ENCODE results near the gene IRF2.

The IRF2 gene

DNA sequence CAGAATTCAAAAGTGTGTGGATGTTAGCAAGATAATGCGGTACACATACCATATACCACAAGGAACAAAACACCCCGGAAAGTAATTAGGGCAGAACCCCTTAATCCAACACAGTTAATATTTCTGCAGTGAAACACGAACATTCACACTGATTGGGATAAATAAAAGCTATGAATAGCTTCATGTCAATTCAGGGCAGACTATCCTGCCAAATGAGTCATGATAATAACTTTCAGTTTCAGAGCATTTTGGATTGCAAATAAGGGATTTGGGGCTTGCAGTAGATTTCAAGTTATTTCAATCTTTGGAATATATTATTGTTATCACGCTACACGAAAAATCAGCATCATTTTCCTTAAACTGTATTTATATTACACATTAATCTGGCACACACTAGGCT lies 24.3 kb downstream of the IRF2 start:
- DNase-seq = no peak

DNA sequence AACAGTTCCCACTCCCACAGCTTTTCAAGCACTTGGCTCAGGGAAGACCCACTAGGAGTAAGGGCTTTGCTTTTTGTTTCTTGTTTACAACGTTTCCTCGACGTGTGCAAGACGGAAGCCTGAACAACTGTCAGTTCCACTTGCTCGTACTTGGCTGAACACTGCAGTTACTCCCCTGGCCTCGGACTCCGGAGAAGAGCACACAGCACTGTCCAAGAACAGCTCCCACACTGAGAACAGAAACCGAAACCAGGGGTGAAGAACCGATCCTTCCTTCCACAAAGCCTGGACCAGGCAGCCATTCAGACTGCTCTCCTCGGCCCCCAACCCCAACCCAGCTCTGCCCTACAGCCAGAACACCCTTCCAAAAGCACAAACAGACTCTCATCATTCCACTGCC lies 25.5 kb downstream of the IRF2 start:
- DNase-seq = peak; percentile 30

DNA sequence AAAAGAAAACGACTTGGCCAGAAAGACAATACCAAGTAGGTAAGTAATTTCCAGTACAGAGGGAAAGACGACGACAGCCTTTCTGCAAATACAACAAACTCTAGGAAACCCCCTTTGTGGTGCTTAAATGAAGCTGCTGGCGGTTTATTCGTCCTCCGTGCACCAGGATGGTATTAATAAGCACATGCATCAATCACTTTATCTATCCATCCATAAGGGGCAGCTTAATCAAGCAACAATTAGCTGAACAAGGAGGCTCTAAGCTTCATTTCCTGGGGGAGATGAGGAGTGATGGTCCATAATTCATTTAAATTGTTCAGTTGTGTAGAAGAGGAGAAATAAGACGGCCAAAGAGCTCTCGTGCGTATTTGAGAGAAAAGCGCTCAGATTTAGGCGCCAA lies 26.2 kb downstream of the IRF2 start:
- no peak for DNase-seq

DNA sequence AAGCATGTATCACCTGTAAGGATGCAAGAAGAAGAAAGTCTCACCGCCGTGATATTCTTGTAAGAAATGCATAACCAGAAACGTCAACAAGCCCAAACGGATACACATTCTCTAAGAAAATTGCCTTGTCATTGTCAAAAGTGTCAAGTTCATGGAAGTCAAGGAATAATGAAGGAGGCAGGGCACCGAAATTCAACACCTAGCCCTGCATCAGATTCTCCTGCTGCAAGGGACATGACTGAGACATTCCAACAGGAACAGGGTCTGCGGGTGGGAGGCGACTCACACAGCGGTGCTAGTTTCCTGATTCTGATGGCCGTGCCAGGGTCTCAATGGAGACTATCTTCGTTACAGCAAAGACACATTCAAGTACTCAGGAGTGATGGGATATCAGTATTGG lies 26.7 kb downstream of the IRF2 start:
- DNase-seq = no peak

DNA sequence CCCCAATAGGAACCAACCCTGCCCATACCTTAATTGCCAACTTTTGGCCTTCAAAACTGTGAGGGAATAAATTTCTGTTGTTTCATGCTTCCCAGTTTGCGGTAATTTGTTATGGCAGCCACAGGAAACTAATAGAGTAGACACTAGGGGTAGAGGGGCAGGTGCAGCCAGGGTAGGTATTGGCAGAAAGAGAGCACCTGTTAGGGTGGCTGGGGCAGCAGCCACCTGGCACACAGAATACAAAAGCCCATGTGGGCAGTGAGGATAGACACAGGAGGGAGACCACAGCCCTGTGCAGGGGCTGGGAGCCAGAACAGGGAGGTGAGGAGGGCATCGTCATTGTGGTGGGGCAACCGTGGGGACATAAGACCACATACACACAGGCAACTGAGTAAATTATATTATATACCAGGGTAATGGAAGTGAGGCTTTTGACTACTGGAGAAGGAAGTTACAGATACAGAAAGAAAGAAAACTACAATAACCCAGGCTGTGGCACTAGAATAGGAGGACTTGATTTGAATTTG lies 28.2 kb downstream of the IRF2 start:
- DNase-seq = no peak

DNA sequence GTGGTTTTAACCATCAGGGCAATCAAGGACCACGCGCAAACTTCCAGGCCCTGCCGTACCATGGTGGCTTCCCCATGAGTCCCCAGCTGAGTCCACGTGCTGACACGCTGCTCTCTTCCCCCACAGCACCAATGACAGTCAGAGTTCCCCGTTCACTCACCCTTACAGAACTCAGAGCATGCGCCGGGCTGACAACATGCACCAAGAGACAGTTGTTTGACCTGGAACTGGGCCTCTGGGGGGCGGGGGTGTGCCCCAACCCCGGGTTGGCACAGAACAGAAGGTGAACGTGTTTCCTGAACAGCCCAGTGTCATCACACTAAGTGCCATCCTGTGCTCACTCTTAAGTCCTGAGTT lies 29.4 kb downstream of the IRF2 start:
- DNase-seq = peak; percentile 30

DNA sequence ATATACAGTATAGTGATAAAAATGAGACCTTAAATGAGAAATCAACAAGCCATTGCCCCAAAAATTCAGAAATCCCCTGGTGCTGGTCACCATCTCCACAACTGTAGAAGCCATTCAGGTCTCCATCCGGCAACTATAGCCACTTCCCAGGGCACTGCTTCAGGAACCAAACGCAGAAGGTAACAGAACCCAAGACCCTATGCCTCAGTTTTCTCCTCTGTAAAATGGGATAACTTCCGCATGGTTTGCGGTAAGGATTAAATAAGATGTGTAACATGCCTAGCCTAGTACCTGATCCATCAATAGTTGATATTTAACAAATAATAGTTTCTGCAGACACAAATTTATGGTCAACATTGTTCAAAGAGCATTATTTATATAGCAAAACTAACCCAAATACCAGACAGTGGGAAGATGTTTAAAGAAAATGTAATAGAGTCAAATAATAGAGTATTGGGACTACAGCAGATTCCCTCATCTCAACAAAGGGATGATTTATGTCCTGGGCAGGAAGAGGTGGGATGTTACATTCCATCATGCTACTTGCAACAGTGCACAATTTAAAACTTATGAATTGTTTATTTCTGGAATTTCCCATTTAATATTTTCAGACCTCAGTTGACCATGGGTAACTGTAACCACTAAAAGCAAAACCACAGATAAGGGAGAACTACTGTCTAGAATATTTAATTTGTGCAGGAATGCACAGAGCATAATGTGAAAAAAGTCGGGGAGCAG lies 30.0 kb downstream of the IRF2 start:
- no peak for DNase-seq

DNA sequence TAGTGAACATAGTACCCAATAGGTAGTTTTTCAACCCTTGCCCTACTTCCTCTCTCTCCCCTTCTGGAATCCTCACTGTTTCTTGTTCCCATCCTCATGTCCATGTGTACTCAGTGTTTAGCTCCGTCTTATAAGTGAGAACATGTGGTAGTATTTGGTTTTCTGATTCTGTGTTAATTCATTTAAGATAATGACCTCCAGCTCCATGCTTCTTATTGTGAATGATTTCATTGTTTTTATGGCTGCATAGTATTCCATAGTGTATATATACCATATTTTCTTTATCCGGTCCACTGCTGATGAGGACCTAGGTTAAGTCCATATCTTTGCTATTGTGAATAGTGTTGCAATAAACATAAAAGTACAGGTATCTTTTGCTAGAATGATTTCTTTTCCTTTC lies 31.0 kb downstream of the IRF2 start:
- no peak for DNase-seq

DNA sequence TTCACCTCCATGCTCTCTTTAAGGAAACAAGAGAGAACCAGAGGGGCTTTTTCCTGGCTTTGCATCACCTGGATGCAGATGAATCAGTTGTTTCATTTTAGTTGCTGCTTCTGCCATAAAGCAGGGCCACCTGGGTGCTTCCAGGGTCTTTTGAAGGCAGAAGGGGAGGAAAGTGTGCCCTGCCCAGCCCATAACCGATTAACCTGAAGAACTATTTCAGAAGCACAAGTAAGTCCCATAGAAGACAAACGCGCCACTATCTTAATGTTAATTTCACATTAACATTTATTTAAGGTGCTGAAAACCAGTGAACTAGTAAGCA lies 32.1 kb downstream of the IRF2 start:
- DNase-seq = no peak

DNA sequence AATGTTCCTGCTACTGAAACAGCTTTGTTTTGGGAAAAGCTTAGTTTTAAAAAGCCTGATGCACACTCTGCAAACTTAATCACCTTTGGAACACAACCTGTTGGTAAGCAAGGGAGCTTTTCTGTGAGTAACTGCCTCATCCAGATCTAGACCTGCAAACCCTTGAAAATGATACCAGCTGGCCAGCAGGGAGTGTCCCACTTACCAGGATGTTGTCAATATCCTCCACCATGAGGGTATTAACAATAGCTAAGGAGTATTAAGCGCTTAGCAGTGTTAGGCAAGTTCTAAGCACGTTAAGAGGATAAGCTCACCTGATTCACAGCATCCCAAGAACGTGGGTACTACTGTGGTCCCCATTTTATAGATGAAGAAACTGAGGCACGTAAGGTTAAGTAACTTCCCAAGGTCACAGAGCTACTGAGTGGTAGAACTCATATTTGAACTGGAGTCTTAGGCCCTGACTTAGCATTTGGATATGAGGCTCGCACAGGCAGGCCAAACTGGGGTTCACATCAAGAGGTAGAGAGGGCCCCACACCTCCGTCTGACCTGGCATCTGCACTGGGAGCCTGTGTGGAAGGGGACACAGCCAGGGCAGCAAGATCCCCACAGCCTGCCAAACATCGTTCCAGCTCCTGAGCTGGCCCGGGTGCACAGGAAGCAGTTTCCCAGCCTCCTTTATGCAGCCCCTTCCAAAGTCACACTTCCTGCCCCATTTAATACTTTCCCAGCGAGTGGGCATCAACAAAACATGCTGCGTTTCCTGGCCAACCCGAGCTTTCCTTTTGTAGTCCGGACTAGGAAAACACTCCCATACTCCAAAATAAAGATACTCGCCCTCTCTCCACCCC lies 32.7 kb downstream of the IRF2 start:
- DNase-seq = no peak

DNA sequence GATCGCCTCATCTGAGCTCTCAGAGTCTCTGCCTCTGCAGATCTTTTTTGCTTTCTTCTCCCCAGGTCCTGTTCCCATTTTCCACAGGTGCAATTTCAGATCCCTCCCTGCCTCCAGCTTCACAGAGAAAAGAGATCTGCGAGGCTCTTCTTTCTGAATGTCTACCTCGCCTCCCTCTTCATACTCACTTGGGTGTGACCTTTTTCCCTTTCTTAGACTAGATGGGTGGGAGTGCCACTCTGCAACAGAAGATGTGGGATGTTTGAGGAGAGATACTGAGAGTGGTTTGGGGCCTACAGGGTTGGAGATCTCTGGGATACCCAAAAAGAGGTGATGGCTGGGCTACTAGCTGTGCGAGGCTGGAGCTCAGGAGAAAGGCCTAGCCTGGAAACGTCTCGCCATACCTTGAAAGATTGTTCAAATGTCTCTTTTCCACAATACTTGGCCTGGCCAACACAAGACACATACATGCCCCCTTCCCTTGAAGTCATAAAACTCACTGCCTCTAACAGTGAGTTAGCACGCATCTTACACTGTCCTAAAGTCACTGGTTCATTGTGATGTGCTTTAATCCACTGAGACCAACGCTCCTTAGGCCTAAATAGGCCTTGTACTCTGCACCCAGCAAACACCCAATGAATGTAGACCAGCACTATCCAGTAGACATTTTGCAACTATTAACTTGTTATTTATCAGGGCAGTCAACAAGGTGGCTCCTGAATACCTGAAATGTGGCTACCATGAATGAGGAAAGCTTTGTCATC lies 33.6 kb downstream of the IRF2 start:
- no peak for DNase-seq

DNA sequence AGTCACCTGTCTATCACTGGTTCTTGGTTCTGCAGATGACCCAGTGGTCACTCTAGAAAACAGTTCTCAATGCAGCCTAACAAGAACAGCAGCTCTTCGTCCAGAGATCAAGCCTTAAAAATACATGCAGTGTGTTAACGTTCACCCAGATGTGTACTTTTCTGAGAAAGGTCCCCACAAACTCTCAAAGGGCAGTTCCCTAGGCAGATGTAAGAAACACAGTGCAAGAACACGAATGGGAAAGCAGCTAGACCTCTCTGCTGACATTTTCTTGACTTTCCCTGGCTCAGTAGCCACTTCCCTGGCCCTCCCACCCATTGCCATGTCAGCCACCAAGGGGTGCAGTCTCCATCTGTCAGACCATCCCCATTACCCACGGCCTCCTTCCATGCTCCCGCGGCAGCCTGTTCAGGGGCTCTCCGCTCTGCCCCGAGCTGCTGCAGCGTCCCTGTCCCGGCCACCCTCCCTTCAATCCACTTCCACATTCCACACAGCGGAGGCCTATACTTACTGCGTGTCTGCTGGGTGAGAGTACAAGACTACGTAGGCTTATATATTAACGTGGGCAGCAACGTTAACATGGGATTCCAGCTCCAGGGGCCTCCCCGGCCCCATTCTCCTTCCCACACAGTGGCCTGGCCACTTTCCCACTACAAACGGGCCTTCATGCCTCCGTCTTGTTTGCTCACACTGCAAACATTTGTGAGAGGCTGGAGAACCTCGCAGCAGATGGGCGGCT lies 34.3 kb downstream of the IRF2 start:
- DNase-seq = no peak

DNA sequence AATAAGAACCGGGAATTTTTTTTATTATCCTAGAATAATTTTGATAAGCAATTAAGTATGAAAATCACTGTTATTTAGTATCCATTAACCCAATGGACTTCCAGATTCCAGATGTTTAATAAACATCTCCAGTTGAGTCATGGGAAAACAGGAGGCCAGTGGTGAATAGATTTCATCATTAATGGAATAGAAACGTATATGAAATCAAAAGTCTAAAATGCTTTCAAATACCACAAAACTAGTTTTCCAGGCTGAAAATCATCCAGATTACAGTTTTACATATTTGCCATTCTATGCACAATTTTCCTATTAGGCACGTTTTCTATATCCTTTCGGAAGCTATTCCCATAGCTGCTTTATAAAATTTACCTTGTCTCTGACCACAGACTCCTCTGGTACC lies 35.0 kb downstream of the IRF2 start:
- DNase-seq = no peak

DNA sequence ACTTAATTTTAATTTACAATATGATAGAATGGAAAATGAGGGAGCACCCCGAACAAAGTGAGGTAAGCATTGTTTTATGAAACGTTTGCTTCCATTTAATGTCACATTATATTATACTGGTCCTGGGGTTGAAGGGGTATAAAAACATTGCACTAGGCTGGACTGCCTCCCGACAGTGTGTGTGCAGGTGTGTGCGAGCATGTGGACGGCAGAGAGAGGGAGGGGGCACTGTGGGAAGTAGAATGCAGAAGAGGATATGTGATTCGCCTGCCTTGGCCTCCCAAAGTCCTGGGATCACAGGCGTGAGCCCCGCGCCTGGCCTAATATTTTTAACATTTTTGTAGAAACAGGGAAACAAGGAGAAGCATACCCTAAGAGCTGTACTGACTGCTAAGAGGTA lies 36.0 kb downstream of the IRF2 start:
- DNase-seq = no peak

DNA sequence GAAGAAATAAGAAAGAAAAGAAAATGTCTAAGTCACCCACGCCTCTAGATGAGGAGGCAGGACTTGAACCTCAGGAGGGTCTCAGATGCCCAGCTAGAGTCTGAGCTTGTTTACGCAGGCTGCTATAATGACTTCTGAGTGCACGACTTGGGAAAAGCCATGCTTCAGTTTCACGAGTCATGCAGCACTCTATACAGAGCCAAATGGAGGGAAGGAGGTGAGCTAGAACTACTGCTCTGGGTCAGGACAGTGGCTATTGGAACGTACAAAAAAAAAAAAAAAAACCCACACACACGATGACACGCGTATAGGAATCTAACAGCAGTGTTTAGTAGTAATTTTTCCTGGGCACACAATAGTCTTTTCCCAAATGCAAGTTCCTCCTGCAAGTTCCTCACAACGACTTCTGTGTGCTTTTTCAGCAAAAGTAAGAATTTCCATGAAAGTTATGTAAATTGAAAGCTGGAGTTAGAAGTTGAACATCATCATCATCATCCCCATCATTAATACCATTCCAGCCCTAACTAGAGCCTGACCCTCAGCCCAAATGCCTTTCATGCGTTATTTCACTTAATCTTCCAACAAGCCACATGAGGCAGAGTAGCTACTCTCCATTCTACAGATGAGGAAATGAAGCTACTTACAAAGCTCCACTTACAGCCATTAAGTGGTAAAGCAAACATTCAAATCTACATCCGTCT lies 36.6 kb downstream of the IRF2 start:
- no peak for DNase-seq

DNA sequence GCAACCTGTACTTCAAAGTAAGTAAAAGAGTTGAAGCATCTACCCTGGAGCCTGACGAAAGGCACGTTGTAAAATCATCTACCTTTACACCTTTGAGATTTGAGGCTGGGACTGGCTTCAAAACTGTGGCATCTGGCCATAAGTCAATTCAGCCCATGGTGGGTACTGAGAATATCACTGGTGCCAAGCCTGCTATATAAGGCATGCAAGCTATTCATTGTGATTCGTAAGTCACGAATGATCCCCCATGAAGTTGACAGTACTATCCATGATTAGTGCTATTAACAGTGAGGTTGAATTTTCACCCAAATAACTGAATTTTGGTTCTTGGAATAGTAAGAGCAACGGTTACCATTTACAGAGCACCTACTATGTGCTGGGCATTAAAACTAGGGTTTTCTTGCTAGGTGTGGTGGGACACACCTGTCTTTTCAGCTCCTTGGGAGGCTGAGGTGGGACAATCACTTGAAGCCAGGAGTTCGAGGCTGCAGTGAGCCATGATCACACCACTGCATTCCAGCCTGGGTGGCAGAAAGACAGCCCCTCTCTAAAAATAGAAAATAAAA lies 39.8 kb downstream of the IRF2 start:
- DNase-seq = no peak

DNA sequence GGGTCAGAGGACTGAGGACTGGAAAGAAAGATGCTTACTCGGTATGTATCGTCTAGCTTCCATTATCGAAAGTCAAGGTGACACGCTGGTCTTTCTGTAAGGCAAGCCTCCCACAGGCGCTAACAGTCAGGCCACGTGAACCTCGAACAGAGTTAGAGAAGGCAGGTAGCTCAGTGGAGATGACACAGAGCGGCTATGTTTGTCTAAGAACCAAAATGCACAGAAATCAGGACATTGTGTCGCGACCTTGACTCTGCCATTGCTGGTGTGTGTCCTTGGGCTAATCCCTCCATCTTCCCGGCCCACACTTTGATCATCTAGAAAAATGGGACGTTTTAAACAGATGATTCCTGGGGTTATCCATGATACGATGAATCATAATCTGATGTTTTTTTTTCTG lies 40.3 kb downstream of the IRF2 start:
- DNase-seq = no peak

DNA sequence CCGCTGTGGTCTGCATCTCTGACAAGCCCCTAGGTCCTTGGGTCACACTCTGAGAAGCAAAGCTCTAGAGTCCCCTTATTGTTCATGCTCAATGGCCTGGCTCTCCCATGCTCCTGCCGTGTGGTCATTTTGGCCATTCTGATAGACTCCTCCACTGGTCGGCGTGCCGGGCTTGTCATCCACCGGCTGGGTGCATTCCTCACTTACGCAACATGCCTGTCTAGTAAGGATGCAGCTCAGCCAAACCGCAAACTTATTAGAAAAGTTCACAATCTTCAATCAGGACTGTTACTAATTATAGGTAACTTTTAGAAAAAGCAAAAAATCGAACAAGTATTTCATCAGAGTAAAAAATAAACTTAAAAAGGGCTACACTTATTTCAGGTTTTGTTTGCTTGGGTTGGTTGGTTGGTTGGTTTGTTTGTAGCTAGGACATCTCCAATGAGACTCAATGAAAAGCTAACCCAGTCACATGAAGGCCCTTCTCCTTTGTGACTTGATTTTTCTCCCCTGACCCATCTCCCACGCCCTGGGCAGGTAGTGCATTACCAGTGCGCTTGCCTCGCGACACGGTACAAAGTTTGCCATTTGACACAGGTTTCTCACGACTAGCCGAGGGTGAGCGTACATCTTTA lies 41.0 kb downstream of the IRF2 start:
- no peak for DNase-seq

DNA sequence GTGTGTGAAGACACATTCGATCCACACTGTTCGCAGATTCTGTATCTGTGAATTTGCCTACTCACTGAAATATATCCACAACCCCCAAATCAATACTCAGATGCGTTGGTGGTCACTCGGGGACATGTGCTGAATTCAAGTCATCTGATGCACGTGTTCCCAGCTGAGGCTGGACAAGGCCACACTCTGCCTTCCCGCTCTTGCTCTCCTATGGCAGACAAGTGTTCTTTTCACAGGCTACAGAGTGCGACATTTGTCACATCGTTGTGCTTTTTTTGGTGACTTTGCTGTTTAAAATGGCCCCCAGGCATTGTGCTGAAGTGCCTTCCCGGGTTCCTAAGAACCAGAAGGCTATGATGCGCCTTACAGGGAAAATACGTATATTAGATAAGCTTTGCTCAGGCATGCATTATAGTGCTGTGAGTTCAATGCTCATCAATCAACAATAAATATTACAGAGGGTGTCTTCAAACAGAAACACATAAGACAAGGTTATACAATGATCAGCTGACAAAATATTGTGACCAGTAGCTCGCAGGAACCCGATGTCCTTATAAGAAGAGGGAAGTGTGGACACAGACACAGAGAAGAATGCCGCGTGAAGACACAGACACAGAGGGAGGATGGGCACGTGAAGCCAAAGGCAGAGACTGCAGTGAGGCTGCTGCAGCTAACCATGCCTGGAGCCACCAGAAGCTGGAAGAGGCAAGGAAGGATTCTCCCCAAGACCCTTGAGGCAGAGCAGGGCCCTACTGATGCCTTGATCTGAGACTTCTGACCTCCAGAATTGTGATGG lies 42.0 kb downstream of the IRF2 start:
- DNase-seq = no peak

DNA sequence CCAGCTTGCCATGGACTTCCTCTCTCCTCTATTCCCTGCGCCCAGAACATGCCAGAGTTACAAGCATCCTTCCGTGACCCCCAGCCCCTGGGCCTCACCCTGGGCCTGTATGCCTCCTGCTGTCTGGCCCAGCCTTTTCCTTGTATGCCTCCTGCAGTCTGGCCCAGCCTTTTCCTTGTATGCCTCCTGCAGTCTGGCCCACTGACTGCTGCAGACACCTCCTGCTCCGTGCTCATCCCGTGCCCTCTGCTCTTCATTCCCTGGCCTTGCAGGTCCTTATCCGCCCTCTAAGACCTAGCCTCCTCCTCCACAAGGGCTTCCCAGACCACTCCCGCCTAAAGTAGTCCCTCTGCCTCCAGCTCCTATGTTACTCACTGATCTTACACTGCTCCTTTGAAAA lies 44.2 kb downstream of the IRF2 start:
- DNase-seq = no peak

DNA sequence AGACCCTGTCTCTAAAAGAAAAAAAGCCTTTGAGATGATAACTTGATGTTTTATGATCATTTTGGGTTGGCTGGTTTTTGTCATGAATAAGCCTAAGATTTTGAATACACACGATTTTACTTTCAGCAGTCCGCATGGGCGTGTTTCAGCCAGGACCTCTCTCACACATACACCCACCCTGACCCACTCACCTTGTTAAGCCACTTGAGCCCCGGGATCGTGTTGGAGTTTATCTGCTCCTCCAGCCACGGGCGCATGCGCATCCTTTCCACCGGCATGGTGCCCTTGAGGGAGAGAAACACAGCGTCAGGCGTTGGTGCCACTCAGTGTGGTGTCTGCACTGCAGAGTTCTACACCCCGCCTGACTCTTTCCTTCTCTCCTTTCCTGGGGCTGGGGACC lies 45.6 kb downstream of the IRF2 start:
- no peak for DNase-seq
